HG03066 (cell line): ENCODE data around the gene FHIP1B.

Experiments used
- ATAC-seq: cut with Tn5 transposase; IDR thresholded peaks from one replicate; pipeline ENCODE4 v1.9.1; 2021; ENCODE audit warnings: low read depth; ENCODE audit not compliant: unreplicated experiment

The FHIP1B gene

GRCh38 chr11:6203327-6203726 is 31.1 kb downstream of the FHIP1B start:
- ATAC-seq, result no peak

DNA sequence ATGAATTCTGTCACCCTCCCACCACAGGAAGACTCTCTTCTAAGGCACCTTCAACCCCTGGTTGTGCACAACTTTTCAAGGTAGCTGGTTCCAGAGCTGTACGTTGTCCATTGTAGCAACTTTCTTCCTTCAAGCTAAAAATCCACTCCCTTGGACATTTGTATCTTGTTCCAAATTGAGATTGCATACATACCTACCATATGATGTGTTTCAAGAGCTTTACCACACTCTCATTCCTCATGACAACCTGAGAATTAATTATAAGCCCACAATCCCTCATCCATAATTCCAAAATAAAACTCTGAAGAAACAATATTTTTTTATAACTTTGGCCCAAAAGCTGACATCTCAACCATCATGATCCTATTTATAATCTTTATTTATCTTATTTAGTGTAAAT is 32.4 kb downstream of the FHIP1B start:
- no peak for ATAC-seq

- ATAC-seq, result no peak
Measured at GRCh38 chr11:6201481-6201880, 33.0 kb downstream of the FHIP1B start.

DNA sequence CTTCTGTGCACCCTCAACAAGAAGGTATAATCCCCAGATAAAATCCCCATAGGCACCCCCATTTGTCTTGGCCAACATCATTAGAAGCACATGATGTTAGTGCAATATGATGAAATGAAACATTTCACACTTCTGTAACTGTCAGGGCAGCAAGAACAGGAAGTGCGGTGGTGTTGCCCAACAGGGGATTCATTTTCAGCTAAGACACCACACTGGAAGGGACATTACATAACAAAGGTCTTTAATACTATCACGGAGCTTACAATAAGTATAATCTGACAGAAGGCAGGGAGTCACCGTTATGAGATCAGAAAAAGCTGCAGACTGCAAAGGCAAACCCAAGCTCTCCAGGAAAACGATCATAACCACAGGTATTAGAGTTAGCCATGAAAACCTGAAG is 33.5 kb downstream of the FHIP1B start:
- no peak for ATAC-seq

DNA sequence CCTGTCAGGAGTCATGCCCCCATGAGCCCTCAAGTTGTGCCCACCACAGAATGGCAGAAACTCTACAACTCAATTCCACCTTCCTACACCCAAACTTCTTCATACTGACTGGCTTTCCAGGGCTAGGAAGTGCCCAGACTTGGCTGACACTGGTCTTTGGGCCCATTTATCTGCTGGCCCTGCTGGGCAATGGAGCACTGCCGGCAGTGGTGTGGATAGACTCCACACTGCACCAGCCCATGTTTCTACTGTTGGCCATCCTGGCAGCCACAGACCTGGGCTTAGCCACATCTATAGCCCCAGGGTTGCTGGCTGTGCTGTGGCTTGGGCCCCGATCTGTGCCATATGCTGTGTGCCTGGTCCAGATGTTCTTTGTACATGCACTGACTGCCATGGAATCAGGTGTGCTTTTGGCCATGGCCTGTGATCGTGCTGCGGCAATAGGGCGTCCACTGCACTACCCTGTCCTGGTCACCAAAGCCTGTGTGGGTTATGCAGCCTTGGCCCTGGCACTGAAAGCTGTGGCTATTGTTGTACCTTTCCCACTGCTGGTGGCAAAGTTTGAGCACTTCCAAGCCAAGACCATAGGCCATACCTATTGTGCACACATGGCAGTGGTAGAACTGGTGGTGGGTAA is 35.1 kb downstream of the FHIP1B start, which contains the start of gene OR52W1:
Gene OR52W1, plus strand, starts transcription at position 51 of the 637 bp plus-strand sequence. Its CDS starts 0 bp downstream, at position 51.
- no peak for ATAC-seq

- no peak for ATAC-seq
Measured at GRCh38 chr11:6197466-6198200, 36.8 kb downstream of the FHIP1B start.

- no peak for ATAC-seq
Measured at GRCh38 chr11:6196396-6196795, 38.0 kb downstream of the FHIP1B start.

DNA sequence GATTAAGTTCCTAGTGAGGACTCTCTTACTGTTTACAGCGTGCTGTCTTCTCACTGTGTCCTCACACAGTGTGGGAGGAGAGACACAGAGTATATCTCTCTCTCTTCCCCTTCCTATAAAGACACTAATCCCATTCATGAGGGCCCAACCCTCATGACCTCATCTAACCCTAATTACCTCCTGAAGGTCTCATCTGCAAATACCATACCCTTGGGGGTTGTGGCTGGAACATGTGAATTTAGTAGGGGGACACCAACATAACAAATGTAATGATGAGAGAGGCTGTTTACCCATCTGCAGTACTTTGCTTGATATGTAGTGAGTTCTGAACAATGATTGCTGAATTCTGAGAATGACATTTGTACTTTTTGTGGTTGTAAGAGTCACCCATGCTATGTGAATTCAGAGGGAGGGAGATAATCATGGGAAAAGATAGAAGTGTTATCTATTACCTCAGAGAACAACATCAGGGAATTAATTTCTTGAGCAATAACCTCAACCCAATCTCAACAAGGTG is 40.3 kb downstream of the FHIP1B start:
- ATAC-seq, result no peak

GRCh38 chr11:6191742-6192141 is 42.7 kb downstream of the FHIP1B start:
- no peak for ATAC-seq

- ATAC-seq, result no peak
Measured at GRCh38 chr11:6175440-6175839, 59.0 kb downstream of the FHIP1B start.

DNA sequence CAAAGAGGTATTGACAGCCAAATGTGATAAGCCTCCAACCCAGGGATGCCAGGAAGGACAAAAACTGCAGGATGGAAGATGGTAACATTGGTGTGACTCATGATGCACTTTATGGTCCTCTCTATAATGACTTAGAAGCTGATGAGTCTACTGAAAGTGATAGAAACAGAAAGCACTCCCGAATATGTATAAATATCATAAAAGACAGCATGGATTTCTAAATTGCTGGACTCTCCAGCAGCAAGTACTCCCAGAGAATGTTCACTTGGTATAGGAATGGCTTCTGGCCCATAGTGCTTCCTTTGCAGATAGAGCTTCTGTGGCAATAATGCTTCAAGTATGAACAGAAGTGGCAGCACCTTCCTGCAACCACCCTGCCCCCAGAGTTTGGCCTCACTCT is 64.2 kb downstream of the FHIP1B start, which contains the start of gene OR52B2:
Gene OR52B2, minus strand, starts transcription at position 101 of the 400 bp plus-strand sequence. Its CDS starts 0 bp downstream, at position 101.
- ATAC-seq, result no peak
